Astrocyte of the spinal cord (primary cell): ENCODE results near the gene EPHB4.

ENCODE experiments used
- DNase-seq: peaks from one replicate; pipeline ENCODE4 v3.0.0; 2011; ENCODE audit warnings: low read depth, low spot score
- H3K4me3 ChIP-seq: 2 replicates; pipeline ENCODE4 v1.5.1; 2011; ENCODE audit warnings: low read depth, mild to moderate bottlenecking, low read length, moderate library complexity
- CTCF ChIP-seq: IDR thresholded peaks from 2 replicates; pipeline ENCODE4 v1.5.1; 2012; ENCODE audit warnings: low read depth, mild to moderate bottlenecking, low read length, inconsistent platforms
- in situ Hi-C: cut with HindIII; loops from 2 replicates; pipeline ENCODE4 v1.10.0; 2017; ENCODE audit warnings: low sequenced_read_pairs

The EPHB4 gene

GRCh38 chr7:100835903-100836811 is 8.8 kb upstream of the EPHB4 start:
- TF ChIP-seq CTCF: no peak
- DNase-seq: no peak
- H3K4me3 ChIP-seq: no peak overlapping the region
- in situ Hi-C loops: no loop called here

GRCh38 chr7:100832281-100832633 is 4.9 kb upstream of the EPHB4 start:
- no peak for TF ChIP-seq CTCF
- DNase-seq: no peak
- in situ Hi-C loops: no loop called here
- no peak overlapping the region for H3K4me3 ChIP-seq

- TF ChIP-seq CTCF: no peak
- DNase-seq: no peak
- in situ Hi-C loops: no loop called here
- no peak overlapping the region for H3K4me3 ChIP-seq
Measured at GRCh38 chr7:100830396-100830795, 3.1 kb upstream of the EPHB4 start.

- in situ Hi-C loops: no loop called here
- no peak overlapping the region for H3K4me3 ChIP-seq
- no peak for TF ChIP-seq CTCF
- DNase-seq: no peak
Measured at GRCh38 chr7:100829150-100829716, 1.9 kb upstream of the EPHB4 start.

- in situ Hi-C loops: no loop called here
- H3K4me3 ChIP-seq: peak overlapping the region; percentile 78
- DNase-seq: no peak
- no peak for TF ChIP-seq CTCF
Measured at GRCh38 chr7:100826514-100827329, 601 bp downstream of the EPHB4 start.

GRCh38 chr7:100825751-100826513 is 1.4 kb downstream of the EPHB4 start:
- in situ Hi-C loops: no loop called here
- TF ChIP-seq CTCF: peak; percentile 54
- peak overlapping the region; percentile 78 for H3K4me3 ChIP-seq
- DNase-seq: peak; percentile 50
